M059J (cell line): ENCODE measurements around the gene SLC39A9. TPM values are rescaled to one million over a fixed set of nuclear protein-coding genes. Genes with fewer than 3 reads are reported as not detected.

Experiments used
- DNase-seq: peaks from one replicate; pipeline ENCODE4 v3.0.0-alpha.2; 2012; ENCODE audit warnings: low read depth
- total RNA-seq: library from RNA; depleted of rRNA; stranded (reverse); fragments of >200 nt; shearing (Covaris generic); gene quantifications from 2 replicates; pipeline ENCODE4 v1.2.3, GENCODE V29; 2014; rRNA removed

The SLC39A9 gene
- total RNA-seq, 1 experiment from 2014 or later, result 108 TPM

DNA sequence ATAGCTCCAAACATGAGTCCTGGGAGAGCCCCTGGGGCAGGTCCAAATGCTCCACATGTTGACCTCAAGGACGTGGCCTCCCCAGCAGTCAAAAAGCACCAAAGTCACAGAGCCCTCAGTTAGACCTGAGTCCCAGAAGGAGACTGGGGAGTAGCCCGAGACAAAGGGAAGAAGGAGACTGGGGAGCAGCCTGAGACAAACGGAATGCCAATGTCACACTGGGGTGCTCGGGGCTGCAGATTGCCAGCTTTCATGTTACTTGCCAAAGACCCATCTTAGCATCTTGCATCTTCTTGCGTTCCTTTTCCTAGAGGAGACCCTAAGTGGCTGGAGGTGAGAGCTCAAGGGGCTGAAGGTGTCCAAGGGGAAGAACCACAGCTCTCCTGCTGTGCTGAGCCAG, 100.9 kb downstream of the SLC39A9 start:
- DNase-seq, result no peak

- DNase-seq, result no peak
These were observed 101.6 kb downstream of the SLC39A9 start for GRCh38 chr14:69500096-69500495.

GRCh38 chr14:69500736-69501135, 102.2 kb downstream of the SLC39A9 start:
- no peak for DNase-seq

DNA sequence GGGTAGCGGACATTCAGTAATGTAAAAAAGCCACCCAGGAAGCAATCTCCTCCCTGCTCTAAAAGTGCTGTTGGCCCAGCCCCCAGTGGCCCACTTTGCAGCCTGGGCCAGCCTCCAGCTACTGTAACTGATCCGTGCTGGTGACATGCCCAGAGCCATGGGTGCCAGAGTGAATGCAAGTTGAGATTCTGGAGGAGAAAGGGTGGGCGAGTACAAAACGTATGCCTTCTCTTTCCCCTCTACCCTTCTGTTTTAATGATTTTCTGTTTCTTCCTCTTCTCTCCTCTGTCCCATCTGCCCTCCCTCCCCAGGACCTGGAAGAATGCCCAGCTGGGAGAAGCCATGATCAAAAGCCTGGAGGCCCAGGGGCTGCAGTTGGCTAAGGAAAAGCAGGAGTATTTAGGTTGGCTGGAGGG, 102.9 kb downstream of the SLC39A9 start:
- no peak for DNase-seq

DNA sequence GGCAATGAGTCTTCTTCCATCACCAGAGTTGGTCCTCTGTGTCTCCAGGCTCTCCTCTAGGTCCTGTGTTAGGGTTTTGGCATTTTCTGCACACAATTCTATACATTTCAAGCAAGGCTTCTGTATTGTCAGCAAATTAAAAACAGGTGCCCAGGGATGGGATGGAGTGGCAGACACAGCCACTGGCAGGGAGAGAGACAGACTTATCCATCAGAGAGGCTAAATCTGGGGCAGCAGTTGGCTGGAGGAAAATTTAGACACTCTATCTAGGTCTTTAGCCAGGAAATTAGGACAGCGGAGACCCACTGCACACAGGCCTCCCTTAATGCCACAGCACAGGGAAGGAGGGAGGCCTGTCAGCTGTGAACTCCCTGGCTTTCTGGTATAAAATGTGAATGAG, 106.3 kb downstream of the SLC39A9 start:
- DNase-seq, result no peak

GRCh38 chr14:69505338-69506240, 107.1 kb downstream of the SLC39A9 start:
- no peak for DNase-seq

DNA sequence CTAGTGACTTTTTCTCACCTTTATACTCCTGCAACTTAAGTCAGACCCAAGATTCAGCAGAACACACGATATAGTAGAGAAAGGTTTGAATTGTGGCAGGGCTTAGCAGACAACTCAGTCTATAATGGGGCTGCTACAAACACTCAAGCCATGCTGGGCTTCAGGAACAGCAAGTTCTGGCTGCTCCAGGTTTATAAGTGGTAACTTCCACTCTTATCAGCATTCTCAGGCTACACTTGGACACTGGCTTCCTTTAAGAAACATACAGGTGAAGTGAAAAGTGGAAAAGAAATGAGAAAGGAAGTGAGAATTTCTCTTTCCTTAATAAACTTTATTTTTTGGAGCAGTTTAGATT, 107.7 kb downstream of the SLC39A9 start:
- DNase-seq, result no peak

Other genes with a start within 250 kb of the SLC39A9 start
- 17.5 and 26.1 TPM in 2 replicates for gene DCAF5, start 245.6 kb upstream of the SLC39A9 start, total RNA-seq
- 9.4 and 13.2 TPM in 2 replicates for gene EXD2, start 207.2 kb upstream of the SLC39A9 start, total RNA-seq
- gene GALNT16, start 138.5 kb upstream of the SLC39A9 start, total RNA-seq, result 0.20 and 0.30 TPM in 2 replicates
- 144 and 203 TPM in 2 replicates for gene ERH, start 393 bp upstream of the SLC39A9 start, total RNA-seq
- not detected in 2 replicates for gene PLEKHD1, start 86.0 kb downstream of the SLC39A9 start, total RNA-seq
- gene CCDC177, start 176.2 kb downstream of the SLC39A9 start, total RNA-seq, result not detected in 2 replicates
- gene SUSD6, start 212.9 kb downstream of the SLC39A9 start, total RNA-seq, result 7.2 and 8.6 TPM in 2 replicates